ENCODE measurements around the gene NUDT2.

DNA sequence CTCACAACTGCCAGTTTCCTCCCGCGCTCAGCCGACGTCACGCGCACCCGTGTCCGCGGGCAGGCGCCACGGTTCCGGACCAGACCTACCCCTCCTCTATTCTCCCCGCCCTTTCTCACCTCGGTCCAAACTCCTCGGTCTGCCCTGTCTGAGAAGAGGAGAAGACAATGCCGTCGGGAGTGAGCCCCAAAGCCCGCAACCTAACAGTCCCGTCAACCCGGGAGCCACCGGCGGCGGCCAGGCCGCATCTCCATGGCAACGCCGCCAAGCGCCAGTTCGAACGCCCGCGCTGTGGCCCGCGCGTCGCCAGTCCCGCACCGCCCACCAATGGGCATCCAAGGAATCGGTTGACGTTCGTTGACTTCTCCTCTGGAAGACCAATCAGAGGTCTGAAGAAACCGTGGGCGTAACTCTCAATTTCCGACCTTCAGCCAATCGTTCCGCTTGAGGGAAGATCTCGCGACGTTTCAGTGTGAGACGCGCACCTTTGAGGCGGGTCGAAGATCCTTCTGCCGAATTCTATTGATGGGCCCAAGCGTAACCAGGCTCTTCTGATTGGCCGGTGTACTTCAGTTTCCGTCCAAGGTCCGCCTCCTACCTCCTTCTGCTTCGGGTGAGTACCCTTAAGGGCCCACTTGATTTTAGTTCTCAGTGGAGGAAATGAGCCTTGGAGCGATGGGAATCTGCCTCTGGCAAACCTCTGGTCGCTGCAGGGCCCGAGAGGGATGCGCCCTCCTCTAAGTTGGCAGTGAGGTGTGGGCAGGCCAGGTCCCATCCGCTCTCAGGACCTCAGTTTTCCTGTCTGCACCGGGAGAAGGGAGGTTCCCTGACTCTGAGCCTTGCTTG is at the start of gene NUDT2, which contains the start of gene KIF24:
- TF ChIP-seq EP300 (IDR thresholded peaks at IDR 0.05) (peak; percentile 86 to 88), POLR2A (IDR thresholded peaks at IDR 0.05) (peak in 1 of 2 donors; percentile 80)

Data from tibial nerve (tissue), 3 donors.